ENCODE measurements around the gene UGT1A9. TPM values are rescaled to one million over a fixed set of nuclear protein-coding genes. Genes with fewer than 3 reads are reported as not detected.

UGT1A9 gene
- total and polyA plus RNA-seq, 2 of the 13 experiments (the other 11 are each of a cell fraction or from before 2014, with no cell fraction given): 0.07 TPM; not detected in 1

- TF ChIP-seq ZBTB26 (CRISPR knock-in tag; IDR thresholded peaks at IDR 0.05; ENCODE audit: borderline replicate concordance) (peak; percentile 96), PREB (CRISPR knock-in tag; IDR thresholded peaks at IDR 0.05) (no peak), MAFG (CRISPR knock-in tag; IDR thresholded peaks at IDR 0.05) (no peak), DZIP1 (CRISPR knock-in tag; IDR thresholded peaks at IDR 0.05) (no peak), SALL2 (CRISPR knock-in tag; IDR thresholded peaks at IDR 0.05) (no peak; the same call in 1 of the 2 replicates), WIZ (CRISPR knock-in tag; IDR thresholded peaks at IDR 0.05) (peak; percentile 68; the same call in 1 of the 2 replicates), ZNF570 (CRISPR knock-in tag; IDR thresholded peaks at IDR 0.05; ENCODE audit: borderline replicate concordance) (no peak), IKZF1 (IDR thresholded peaks at IDR 0.05) (no peak), ZNF589 (CRISPR knock-in tag; conservative IDR thresholded peaks at IDR 0.05) (peak; percentile 59; the same call in 1 of the 2 replicates), ZNF383 (CRISPR knock-in tag; IDR thresholded peaks at IDR 0.05; ENCODE audit: borderline replicate concordance) (no peak), NFRKB (IDR thresholded peaks at IDR 0.05) (no peak), ZNF143 (CRISPR knock-in tag; IDR thresholded peaks at IDR 0.05) (no peak), ZNF773 (CRISPR knock-in tag; IDR thresholded peaks at IDR 0.05; ENCODE audit: borderline replicate concordance) (no peak), NFKB2 (CRISPR knock-in tag; IDR thresholded peaks at IDR 0.05; ENCODE audit: borderline replicate concordance) (no peak), ZSCAN9 (CRISPR knock-in tag; IDR thresholded peaks at IDR 0.05; ENCODE audit: borderline replicate concordance) (peak; percentile 85), ATF2 (CRISPR knock-in tag; IDR thresholded peaks at IDR 0.05) (peak; percentile 92; the same call in 1 of the 2 replicates), ZNF280B (CRISPR knock-in tag; IDR thresholded peaks at IDR 0.05; ENCODE audit: borderline replicate concordance) (no peak), SIN3B (IDR thresholded peaks at IDR 0.05; ENCODE audit: low read length) (no peak), PHF21A (CRISPR knock-in tag; IDR thresholded peaks at IDR 0.05) (peak; percentile 94), CREBL2 (CRISPR knock-in tag; IDR thresholded peaks at IDR 0.05; ENCODE audit: borderline replicate concordance) (no peak)
Measured at GRCh38 chr2:233745073-233745755, 73.5 kb downstream of the UGT1A9 start (continued).
